HepG2 (cell line): ENCODE measurements around the gene APOL4. TPM values are rescaled to one million over a fixed set of nuclear protein-coding genes. Genes with fewer than 3 reads are reported as not detected.

Experiments
- ATAC-seq: fragments of 200-7000 bp; cut with Tn5 transposase; 3 replicates; pipeline ENCODE4 v1.9.1; 2020; ENCODE audit warnings: mild to moderate bottlenecking, moderate library complexity
- BruUV-seq: library from RNA; stranded (reverse); fragments of 400-500 nt; replicated peaks from 2 replicates; lab custom pipeline; 2021; lab: Mats Ljungman, UMichigan
- CTCF ChIA-PET: fragments of 300-600 bp; formaldehyde crosslinking; extraction: SDS; loops from one replicate; lab custom pipeline; 2021; ENCODE audit warnings: low total read pairs, inconsistent platforms, low intra/inter-chr PET ratio; lab: Yijun Ruan, JAX
- POLR2A ChIA-PET: fragments of 350-600 bp; sonication (Branson Sonifier 250); formaldehyde crosslinking; loops from one replicate; lab custom pipeline; 2020; ENCODE audit warnings: antibody characterized with exemption, inconsistent platforms; lab: Yijun Ruan, JAX
- DNase-seq: peaks from one replicate; pipeline ENCODE4 v3.0.0-alpha.2; 2015; ENCODE audit warnings: low spot score
- FAIRE-seq: peaks from 3 replicates; lab custom pipeline; 2011; peaks lifted over from hg19 to GRCh38; lab: Jason Lieb, UNC
- H2AFZ ChIP-seq: one replicate; pipeline ENCODE4 v1.6.1; 2011; ENCODE audit warnings: low read length, inconsistent platforms
- H3K27ac ChIP-seq: fragments of 300-600 bp; 3 replicates; pipeline ENCODE4 v1.8.0; 2011; ENCODE audit warnings: mixed run types, mild to moderate bottlenecking, mixed read lengths, low read length, inconsistent platforms; ENCODE audit not compliant: insufficient read depth; ENCODE audit errors: extremely low read length
- H3K27me3 ChIP-seq, 2 experiments: fragments of 200-600 bp in 1 of 2; 2 replicates in 1 of 2; 3 replicates in 1 of 2; pipeline versions ENCODE4 v1.6.0 to v1.8.0; 2011; ENCODE audit warnings: low read length in 2 of 2, mild to moderate bottlenecking in 2 of 2, moderate library complexity in 2 of 2, inconsistent platforms in 1 of 2; ENCODE audit not compliant: insufficient read depth in 2 of 2, control insufficient read depth in 1 of 2
- H3K36me3 ChIP-seq, 2 experiments: fragments of 200-600 bp in 1 of 2; replicated peaks in 1 of 2; 2 replicates in 1 of 2; 3 replicates in 1 of 2; pipeline versions ENCODE4 v1.5.1 to v1.8.0; 2011; ENCODE audit warnings: low read length in 2 of 2, inconsistent platforms in 1 of 2; ENCODE audit not compliant: insufficient read depth in 2 of 2, control insufficient read depth in 1 of 2
- H3K4me1 ChIP-seq: 2 replicates; pipeline ENCODE4 v1.5.1; 2012; ENCODE audit warnings: low read length, inconsistent platforms; ENCODE audit not compliant: insufficient read depth
- H3K4me2 ChIP-seq: 2 replicates; pipeline ENCODE4 v1.6.0; 2011; ENCODE audit warnings: low read depth, low read length, inconsistent platforms
- H3K4me3 ChIP-seq, 3 experiments: fragments of 200-600 bp in 1 of 3; sonication (generic), shearing (Covaris generic) in 1 of 3; replicated peaks in 1 of 3; 2 replicates each; pipeline ENCODE4 v1.5.1; 2011 to 2016; ENCODE audit warnings: low read length in 3 of 3, inconsistent platforms in 2 of 3, low read depth in 2 of 3, mild to moderate bottlenecking in 2 of 3, control low read depth in 1 of 3, mixed read lengths in 1 of 3; ENCODE audit not compliant: insufficient read depth in 1 of 3
- H3K79me2 ChIP-seq: one replicate; pipeline ENCODE4 v1.6.1; 2011; ENCODE audit warnings: low read length, inconsistent platforms; ENCODE audit not compliant: insufficient read depth
- H3K9ac ChIP-seq: 2 replicates; pipeline ENCODE4 v1.6.0; 2011; ENCODE audit warnings: mild to moderate bottlenecking, low read depth, low read length, inconsistent platforms; ENCODE audit not compliant: insufficient read depth
- H3K9me3 ChIP-seq: 2 replicates; pipeline ENCODE4 v1.5.1; 2012; ENCODE audit warnings: mild to moderate bottlenecking, low read length
- H4K20me1 ChIP-seq: 2 replicates; pipeline ENCODE4 v1.6.0; 2011; ENCODE audit warnings: inconsistent platforms, mild to moderate bottlenecking, low read length, moderate library complexity; ENCODE audit not compliant: insufficient read depth
- KLF13 ChIP-seq: sonication (generic); formaldehyde crosslinking; IDR thresholded peaks from 2 replicates; pipeline ENCODE4 v1.4.0; 2020; ENCODE audit warnings: mild to moderate bottlenecking, missing genetic modification reagents
- MAF1 ChIP-seq: sonication (generic); formaldehyde crosslinking; IDR thresholded peaks from 2 replicates; pipeline ENCODE4 v1.5.0; 2020; ENCODE audit warnings: missing genetic modification reagents, borderline replicate concordance
- MAFK ChIP-seq, 2 experiments: IDR thresholded peaks in 1 of 2; conservative IDR thresholded peaks in 1 of 2; 2 replicates each; pipeline ENCODE4 v1.6.1; 2011; ENCODE audit warnings: improper control_type of control experiment in 2 of 2, low read length in 2 of 2
- SMYD3 ChIP-seq: sonication (generic); formaldehyde crosslinking; IDR thresholded peaks from 2 replicates; pipeline ENCODE4 v1.8.1; 2023; ENCODE audit warnings: mild to moderate bottlenecking, missing genetic modification reagents
- TAF1 ChIP-seq: sonication (generic); formaldehyde crosslinking; IDR thresholded peaks from 2 replicates; pipeline ENCODE4 v1.4.0; 2020; ENCODE audit warnings: missing genetic modification reagents
- ZNF33B ChIP-seq: sonication (generic); formaldehyde crosslinking; IDR thresholded peaks from 2 replicates; pipeline ENCODE4 v1.5.1; 2020; ENCODE audit warnings: mild to moderate bottlenecking, missing genetic modification reagents
- WGBS: methylation state at CpG from one replicate; pipeline ENCODE4 v1.1.6; 2017; ENCODE audit warnings: low lambda C conversion rate; 5-methylcytosine and 5-hydroxymethylcytosine counted together
- in situ Hi-C: cut with HindIII; loops from 2 replicates; pipeline ENCODE4 v1.10.0; 2017; ENCODE audit warnings: low pct_unique_long_range_greater_than_20kb; ENCODE audit not compliant: extremely low pct_ligation_motif_present
- intact Hi-C: fragments of 100-400 bp; cut with micrococcal nuclease; formaldehyde crosslinking; loops from one replicate; pipeline ENCODE4 v1.10.0; 2022; ENCODE audit not compliant: unreplicated experiment
- polyA plus RNA-seq, 8 experiments: library from polyadenylated mRNA; depleted of rRNA in 3 of 8; stranded (reverse) in 7 of 8; unstranded in 1 of 8; fragments of >200 nt; fragmentation: Illumina TruSeq in 4 of 8; extraction: Trizol in 4 of 8; gene quantifications; 2 replicates each; pipeline versions ENCODE4 v1.2.1 to v1.2.3, GENCODE V29; 2011 to 2016; ENCODE audit warnings: low read depth in 4 of 8, missing spikeins in 1 of 8, mixed read lengths in 1 of 8; ENCODE audit not compliant: insufficient read depth in 1 of 8
- total RNA-seq, 5 experiments: library from RNA; depleted of rRNA; stranded (reverse); fragments of >200 nt; fragmentation: Illumina TruSeq; extraction: Trizol; gene quantifications; 2 replicates each; pipeline ENCODE4 v1.2.3, GENCODE V29; 2016; ENCODE audit warnings: low read depth in 1 of 5
- TF ChIP-seq, protein P1 (sequence below): sonication (generic); formaldehyde crosslinking; IDR thresholded peaks from 2 replicates; pipeline ENCODE4 v1.8.0; 2022; ENCODE audit warnings: mild to moderate bottlenecking, missing genetic modification reagents, borderline replicate concordance
- TF ChIP-seq, protein P2 (sequence below): sonication (generic); formaldehyde crosslinking; IDR thresholded peaks from 2 replicates; pipeline ENCODE4 v1.5.0; 2020; ENCODE audit warnings: missing genetic modification reagents
- TF ChIP-seq, protein P3 (sequence below): sonication (generic); formaldehyde crosslinking; IDR thresholded peaks from 2 replicates; pipeline ENCODE4 v1.8.1; 2023; ENCODE audit warnings: mild to moderate bottlenecking, moderate library complexity, missing genetic modification reagents
- TF ChIP-seq, protein P4 (sequence below): sonication (generic); formaldehyde crosslinking; conservative IDR thresholded peaks from 2 replicates; pipeline ENCODE4 v1.8.0; 2022; ENCODE audit warnings: missing genetic modification reagents
- TF ChIP-seq, protein P5 (sequence below): sonication (generic); formaldehyde crosslinking; IDR thresholded peaks from 2 replicates; pipeline ENCODE4 v1.4.0; 2020; ENCODE audit warnings: mild to moderate bottlenecking, missing genetic modification reagents

Gene APOL4
- total and polyA plus RNA-seq, 2 of the 13 experiments (the other 11 are each of a cell fraction or from before 2014, with no cell fraction given), result 0.77 to 2.8 TPM

DNA sequence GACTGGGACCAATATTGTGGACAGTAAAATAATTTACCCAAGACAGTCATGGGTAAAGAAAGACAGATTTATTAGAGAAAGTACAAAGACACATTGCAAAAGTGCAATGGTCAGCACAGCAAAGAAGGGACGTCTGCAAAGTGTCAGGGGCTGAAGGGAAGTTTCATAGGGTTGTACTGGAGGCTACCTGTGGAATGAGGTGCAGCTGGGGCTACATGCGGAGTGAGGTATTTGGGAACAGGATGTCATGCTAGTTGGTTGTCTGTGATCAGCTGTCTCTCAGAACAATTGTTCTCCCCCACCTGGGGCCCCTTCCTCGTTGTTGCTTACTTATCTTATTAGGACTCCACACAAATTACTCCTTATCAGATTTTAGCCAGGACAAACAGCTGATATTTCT is 29.7 kb downstream of the APOL4 start:
- Histone ChIP-seq H3K9me3 (no peaks in the 10 kb centered on the region), H3K4me2 (no peak overlapping the region), H3K27ac (no peak overlapping the region), H3K27me3 (no peaks in the 10 kb centered on the region), H3K4me1 (no peaks in the 10 kb centered on the region), H3K36me3 (no peaks in the 10 kb centered on the region), H4K20me1 (no peaks in the 10 kb centered on the region), H3K4me3 (no peak overlapping the region), H3K9ac (no peak overlapping the region), H3K79me2 (no peaks in the 10 kb centered on the region), H2AFZ (no peak overlapping the region)
- WGBS, result 18% methylated on average over 3 of the region's 3 CpGs
- no TSS peak for BruUV-seq
- ChIA-PET POLR2A (no interaction called here), CTCF (no interaction called here)
- ATAC-seq (no peak), DNase-seq (no peak), FAIRE-seq (no peak)
- in situ Hi-C loops (no loop called here), intact Hi-C loops (no loop called here)
- TF ChIP-seq KLF13 (CRISPR knock-in tag), result no peak
- TF ChIP-seq MAFK (conservative IDR thresholded peaks at IDR 0.05 in 1 of 2, IDR thresholded peaks at IDR 0.05 in 1 of 2; ENCODE audit: low read length in 2 of 2), result peak; percentile 19 to 41; a peak in 2 of 4 replicates

DNA sequence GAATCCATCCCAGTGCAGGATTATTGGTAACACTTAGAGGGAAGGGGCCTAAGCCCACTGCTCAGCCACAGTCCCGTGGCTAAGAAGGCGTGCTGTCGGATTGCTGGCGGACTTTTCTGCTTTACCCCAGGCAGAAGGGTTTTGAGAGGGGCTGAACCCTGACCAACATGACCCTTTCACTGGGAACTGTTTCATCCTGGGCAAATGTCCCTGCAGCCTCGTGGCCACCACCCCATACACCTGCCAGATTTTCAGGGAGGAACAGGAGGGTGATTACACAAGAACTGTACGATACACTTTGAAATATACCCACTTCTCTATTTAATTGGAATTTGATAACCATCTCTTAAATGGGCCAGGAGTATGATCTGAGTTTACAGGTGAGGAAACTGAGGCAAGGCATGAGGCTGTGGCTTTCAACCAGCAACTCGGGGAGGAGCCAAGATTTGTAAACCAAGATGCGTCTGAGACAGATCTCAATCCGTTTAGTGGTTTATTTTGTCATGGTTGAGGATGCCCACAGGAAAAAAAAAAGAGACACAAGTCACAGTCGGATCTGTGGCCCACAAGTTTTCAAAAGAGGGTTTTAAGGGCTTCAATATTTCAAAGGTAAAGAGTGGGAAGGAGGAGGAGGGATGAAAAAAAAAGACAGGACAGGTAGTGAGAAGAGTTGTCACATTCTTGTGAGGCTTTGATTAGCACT is 34.9 kb downstream of the APOL4 start:
- H4K20me1 ChIP-seq, result no peaks in the 10 kb centered on the region
- no peaks in the 10 kb centered on the region for H3K9me3 ChIP-seq
- FAIRE-seq, result no peak
- H3K79me2 ChIP-seq, result no peaks in the 10 kb centered on the region
- intact Hi-C loops (no loop called here), in situ Hi-C loops (no loop called here)
- POLR2A ChIA-PET, result no interaction called here
- H2AFZ ChIP-seq, result no peak overlapping the region
- no TSS peak for BruUV-seq
- H3K4me1 ChIP-seq, result peaks cover 17% of the 10 kb centered on the region
- CTCF ChIA-PET, result no interaction called here
- H3K36me3 ChIP-seq, result no peaks in the 10 kb centered on the region
- DNase-seq, result no peak
- no peak overlapping the region for H3K27ac ChIP-seq
- H3K27me3 ChIP-seq, result peaks cover 0 to 4% of the 10 kb centered on the region in 2 experiments; a peak in 1 of 5 replicates
- no peak overlapping the region for H3K4me2 ChIP-seq
- no peak overlapping the region for H3K4me3 ChIP-seq
- H3K9ac ChIP-seq, result no peak overlapping the region
- WGBS, result 47% methylated on average over 6 of the region's 10 CpGs
- no peak for ATAC-seq
- TF ChIP-seq ZNF33B (CRISPR knock-in tag), result no peak
- no peak for TF ChIP-seq MAF1 (CRISPR knock-in tag)
- TF ChIP-seq, protein P1, sequence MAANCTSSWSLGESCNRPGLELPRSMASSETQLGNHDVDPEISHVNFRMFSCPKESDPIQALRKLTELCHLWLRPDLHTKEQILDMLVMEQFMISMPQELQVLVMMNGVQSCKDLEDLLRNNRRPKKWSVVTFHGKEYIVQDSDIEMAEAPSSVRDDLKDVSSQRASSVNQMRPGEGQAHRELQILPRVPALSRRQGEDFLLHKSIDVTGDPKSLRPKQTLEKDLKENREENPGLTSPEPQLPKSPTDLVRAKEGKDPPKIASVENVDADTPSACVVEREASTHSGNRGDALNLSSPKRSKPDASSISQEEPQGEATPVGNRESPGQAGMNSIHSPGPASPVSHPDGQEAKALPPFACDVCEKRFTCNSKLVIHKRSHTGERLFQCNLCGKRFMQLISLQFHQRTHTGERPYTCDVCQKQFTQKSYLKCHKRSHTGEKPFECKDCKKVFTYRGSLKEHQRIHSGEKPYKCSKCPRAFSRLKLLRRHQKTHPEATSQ (CRISPR knock-in tag), result no peak
- TF ChIP-seq, protein P2, sequence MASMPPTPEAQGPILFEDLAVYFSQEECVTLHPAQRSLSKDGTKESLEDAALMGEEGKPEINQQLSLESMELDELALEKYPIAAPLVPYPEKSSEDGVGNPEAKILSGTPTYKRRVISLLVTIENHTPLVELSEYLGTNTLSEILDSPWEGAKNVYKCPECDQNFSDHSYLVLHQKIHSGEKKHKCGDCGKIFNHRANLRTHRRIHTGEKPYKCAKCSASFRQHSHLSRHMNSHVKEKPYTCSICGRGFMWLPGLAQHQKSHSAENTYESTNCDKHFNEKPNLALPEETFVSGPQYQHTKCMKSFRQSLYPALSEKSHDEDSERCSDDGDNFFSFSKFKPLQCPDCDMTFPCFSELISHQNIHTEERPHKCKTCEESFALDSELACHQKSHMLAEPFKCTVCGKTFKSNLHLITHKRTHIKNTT (CRISPR knock-in tag), result no peak
- TF ChIP-seq, protein P3, sequence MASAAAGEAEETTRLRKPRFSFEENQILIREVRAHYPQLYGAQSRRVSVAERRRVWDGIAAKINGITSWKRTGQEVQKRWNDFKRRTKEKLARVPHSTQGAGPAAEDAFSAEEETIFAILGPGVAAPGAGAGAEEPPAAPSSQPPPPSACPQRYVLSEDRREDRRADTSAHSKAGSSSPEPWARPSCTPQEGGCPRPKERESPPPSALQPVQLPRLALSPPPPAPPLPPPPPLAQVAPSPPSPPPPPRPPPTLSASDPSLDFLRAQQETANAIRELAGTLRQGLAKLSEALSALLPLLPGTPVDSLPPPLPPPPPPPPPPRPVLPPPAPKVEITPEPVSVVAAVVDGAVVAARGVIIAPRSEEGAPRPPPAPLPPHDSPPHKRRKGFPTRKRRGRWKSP (CRISPR knock-in tag), result no peak
- TF ChIP-seq, protein P4, sequence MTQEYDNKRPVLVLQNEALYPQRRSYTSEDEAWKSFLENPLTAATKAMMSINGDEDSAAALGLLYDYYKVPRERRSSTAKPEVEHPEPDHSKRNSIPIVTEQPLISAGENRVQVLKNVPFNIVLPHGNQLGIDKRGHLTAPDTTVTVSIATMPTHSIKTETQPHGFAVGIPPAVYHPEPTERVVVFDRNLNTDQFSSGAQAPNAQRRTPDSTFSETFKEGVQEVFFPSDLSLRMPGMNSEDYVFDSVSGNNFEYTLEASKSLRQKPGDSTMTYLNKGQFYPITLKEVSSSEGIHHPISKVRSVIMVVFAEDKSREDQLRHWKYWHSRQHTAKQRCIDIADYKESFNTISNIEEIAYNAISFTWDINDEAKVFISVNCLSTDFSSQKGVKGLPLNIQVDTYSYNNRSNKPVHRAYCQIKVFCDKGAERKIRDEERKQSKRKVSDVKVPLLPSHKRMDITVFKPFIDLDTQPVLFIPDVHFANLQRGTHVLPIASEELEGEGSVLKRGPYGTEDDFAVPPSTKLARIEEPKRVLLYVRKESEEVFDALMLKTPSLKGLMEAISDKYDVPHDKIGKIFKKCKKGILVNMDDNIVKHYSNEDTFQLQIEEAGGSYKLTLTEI, result no peak
- no peak for TF ChIP-seq SMYD3 (CRISPR knock-in tag)
- TF ChIP-seq, protein P5, sequence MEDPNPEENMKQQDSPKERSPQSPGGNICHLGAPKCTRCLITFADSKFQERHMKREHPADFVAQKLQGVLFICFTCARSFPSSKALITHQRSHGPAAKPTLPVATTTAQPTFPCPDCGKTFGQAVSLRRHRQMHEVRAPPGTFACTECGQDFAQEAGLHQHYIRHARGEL (CRISPR knock-in tag), result no peak
- TF ChIP-seq TAF1 (CRISPR knock-in tag), result no peak
